Spinal cord (tissue), 10 donors: ENCODE results near the gene MMP23B. TPM values are rescaled to one million over a fixed set of nuclear protein-coding genes. Genes with fewer than 3 reads are reported as not detected.
A peak's percentile ranks its signal among the peaks of the same experiment; 100 is the strongest.

Experiments used
- DNase-seq, 6 donors: peaks; one replicate each; pipeline versions ENCODE4 v3.0.0 to v3.0.0-alpha.2; 2013 to 2015; ENCODE audit warnings: low spot score in 6 of 6, low read depth in 4 of 6
- H3K27ac ChIP-seq: one replicate; pipeline ENCODE4 v1.5.1; 2013; ENCODE audit warnings: low read depth, low read length, control low read depth
- H3K27me3 ChIP-seq: one replicate; pipeline ENCODE4 v1.6.1; 2013; ENCODE audit warnings: low read length; ENCODE audit not compliant: control insufficient read depth, insufficient read depth
- H3K36me3 ChIP-seq: one replicate; pipeline ENCODE4 v1.6.1; 2013; ENCODE audit warnings: low read length; ENCODE audit not compliant: control insufficient read depth, insufficient read depth
- H3K4me1 ChIP-seq: one replicate; pipeline ENCODE4 v1.6.1; 2013; ENCODE audit warnings: low read length; ENCODE audit not compliant: control insufficient read depth, insufficient read depth
- H3K4me3 ChIP-seq: one replicate; pipeline ENCODE4 v1.5.1; 2013; ENCODE audit warnings: low read depth, low read length, control low read depth
- H3K9me3 ChIP-seq: one replicate; pipeline ENCODE4 v1.6.1; 2013; ENCODE audit warnings: low read length; ENCODE audit not compliant: control insufficient read depth, insufficient read depth
- WGBS: methylation state at CpG from one replicate; pipeline ENCODE4 v1.1.5; 2013; ENCODE audit warnings: missing lambda C conversion rate; ENCODE audit not compliant: insufficient coverage; 5-methylcytosine and 5-hydroxymethylcytosine counted together
- polyA plus RNA-seq, 2 donors: library from polyadenylated mRNA; unstranded; fragments of 120-200 nt; gene quantifications; one replicate each; pipeline ENCODE4 v1.2.1, GENCODE V29; 2013; ENCODE audit not compliant: insufficient read length in 2 of 2
- total RNA-seq, 2 donors: library from RNA; depleted of rRNA in 1 of 2; stranded (reverse); fragments of 120-200 nt in 1 of 2; fragments of >200 nt in 1 of 2; gene quantifications; one replicate each; pipeline versions ENCODE4 v1.2.3 to v1.2.4, GENCODE V29; 2013 to 2014
- donor health status: healthy.

MMP23B gene
- total and polyA plus RNA-seq, 4 donors, result 2.6 to 13.2 (median 7.2) TPM

GRCh38 chr1:1602968-1603506, 28.9 kb upstream of the MMP23B start:
- Histone ChIP-seq H3K27me3 (peaks cover 17% of the 10 kb centered on the region), H3K36me3 (peaks cover 35% of the 10 kb centered on the region), H3K9me3 (no peaks in the 10 kb centered on the region), H3K4me3 (no peak overlapping the region), H3K4me1 (peaks cover 35% of the 10 kb centered on the region), H3K27ac (no peak overlapping the region)
- no peak for DNase-seq
- 74% methylated on average over 10 of the region's 13 CpGs for WGBS

GRCh38 chr1:1603671-1604373, 28.2 kb upstream of the MMP23B start:
- H3K36me3 ChIP-seq, result peaks cover 32% of the 10 kb centered on the region
- no peak overlapping the region for H3K4me3 ChIP-seq
- peaks cover 27% of the 10 kb centered on the region for H3K4me1 ChIP-seq
- no peak overlapping the region for H3K27ac ChIP-seq
- no peak for DNase-seq
- peaks cover 12% of the 10 kb centered on the region for H3K27me3 ChIP-seq
- H3K9me3 ChIP-seq, result no peaks in the 10 kb centered on the region
- WGBS, result 82% methylated on average over 12 of the region's 13 CpGs

- Histone ChIP-seq H3K27me3 (peaks cover 7% of the 10 kb centered on the region), H3K36me3 (peaks cover 32% of the 10 kb centered on the region), H3K4me1 (peaks cover 22% of the 10 kb centered on the region), H3K4me3 (no peak overlapping the region), H3K9me3 (no peaks in the 10 kb centered on the region), H3K27ac (no peak overlapping the region)
- DNase-seq, result no peak
- WGBS, result 85% methylated on average over 11 of the region's 15 CpGs
Measured at GRCh38 chr1:1604374-1605033, 27.5 kb upstream of the MMP23B start.

GRCh38 chr1:1605034-1605591, 26.9 kb upstream of the MMP23B start:
- Histone ChIP-seq H3K36me3 (peaks cover 32% of the 10 kb centered on the region), H3K9me3 (no peaks in the 10 kb centered on the region), H3K27me3 (peaks cover 7% of the 10 kb centered on the region), H3K27ac (no peak overlapping the region), H3K4me1 (peaks cover 22% of the 10 kb centered on the region), H3K4me3 (no peak overlapping the region)
- no peak for DNase-seq
- 76% methylated on average over 13 of the region's 14 CpGs for WGBS

- Histone ChIP-seq H3K27me3 (peaks cover 5% of the 10 kb centered on the region), H3K9me3 (no peaks in the 10 kb centered on the region), H3K4me3 (no peak overlapping the region), H3K27ac (no peak overlapping the region), H3K36me3 (peaks cover 35% of the 10 kb centered on the region), H3K4me1 (peaks cover 16% of the 10 kb centered on the region)
- DNase-seq, result no peak
- 89% methylated on average over 16 of the region's 17 CpGs for WGBS
Measured at GRCh38 chr1:1605724-1606123, 26.2 kb upstream of the MMP23B start.

GRCh38 chr1:1606232-1606631, 25.7 kb upstream of the MMP23B start:
- DNase-seq, result no peak
- WGBS, result 94% methylated on average over 12 of the region's 13 CpGs
- peaks cover 11% of the 10 kb centered on the region for H3K4me1 ChIP-seq
- no peaks in the 10 kb centered on the region for H3K9me3 ChIP-seq
- H3K4me3 ChIP-seq, result no peak overlapping the region
- H3K36me3 ChIP-seq, result peaks cover 35% of the 10 kb centered on the region
- no peaks in the 10 kb centered on the region for H3K27me3 ChIP-seq
- H3K27ac ChIP-seq, result no peak overlapping the region

GRCh38 chr1:1609822-1610485, 22.0 kb upstream of the MMP23B start:
- H3K9me3 ChIP-seq, result no peaks in the 10 kb centered on the region
- H3K27ac ChIP-seq, result no peak overlapping the region
- H3K27me3 ChIP-seq, result no peaks in the 10 kb centered on the region
- WGBS, result 86% methylated on average over 8 of the region's 12 CpGs
- peaks cover 11% of the 10 kb centered on the region for H3K36me3 ChIP-seq
- DNase-seq, result no peak
- peaks cover 18% of the 10 kb centered on the region for H3K4me1 ChIP-seq
- H3K4me3 ChIP-seq, result no peak overlapping the region

- 85% methylated on average over 9 of the region's 9 CpGs for WGBS
- Histone ChIP-seq H3K4me1 (peaks cover 19% of the 10 kb centered on the region), H3K4me3 (no peak overlapping the region), H3K27me3 (no peaks in the 10 kb centered on the region), H3K27ac (peak overlapping the region; percentile 2), H3K36me3 (peaks cover 11% of the 10 kb centered on the region), H3K9me3 (no peaks in the 10 kb centered on the region)
- no peak for DNase-seq
Measured at GRCh38 chr1:1610796-1611195, 21.2 kb upstream of the MMP23B start.

GRCh38 chr1:1612104-1612400, 19.9 kb upstream of the MMP23B start:
- no peak overlapping the region for H3K4me3 ChIP-seq
- no CpG with 5 or more reads among the region's 3 CpGs for WGBS
- no peak for DNase-seq
- H3K36me3 ChIP-seq, result peaks cover 15% of the 10 kb centered on the region
- no peaks in the 10 kb centered on the region for H3K9me3 ChIP-seq
- H3K4me1 ChIP-seq, result peaks cover 28% of the 10 kb centered on the region
- H3K27ac ChIP-seq, result no peak overlapping the region
- H3K27me3 ChIP-seq, result no peaks in the 10 kb centered on the region
